CD4-positive, alpha-beta T cell treated with Interleukin-6 for 4 hours (primary cell): Measurements from ENCODE around the gene SLC13A2.

Experiments used
- DNase-seq: peaks from one replicate; pipeline ENCODE4 v3.0.0-alpha.2; 2020; ENCODE audit warnings: mixed read lengths

The SLC13A2 gene

DNA sequence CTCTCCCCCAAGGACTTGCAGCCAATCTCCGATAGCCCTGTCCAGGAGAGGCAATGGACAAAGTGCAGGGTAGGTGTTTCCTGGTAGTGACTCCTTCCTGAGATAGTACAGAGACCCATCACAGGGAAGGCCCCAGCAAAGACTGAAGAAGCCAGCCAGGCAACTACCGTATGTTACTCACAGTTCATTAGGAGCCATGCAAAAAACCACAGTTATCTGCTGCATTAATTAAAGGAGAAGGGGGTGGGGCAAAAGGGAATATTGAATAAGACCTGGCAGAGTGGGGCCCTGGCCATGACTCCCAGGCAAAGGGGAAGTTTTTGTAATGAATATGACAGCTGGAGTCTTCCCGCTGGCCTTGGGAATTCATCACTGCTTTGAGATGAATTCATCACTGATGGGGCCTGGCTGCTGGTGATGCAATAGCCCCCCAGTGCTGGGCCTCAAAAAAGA, 2.5 kb upstream of the SLC13A2 start:
- DNase-seq = no peak

DNA sequence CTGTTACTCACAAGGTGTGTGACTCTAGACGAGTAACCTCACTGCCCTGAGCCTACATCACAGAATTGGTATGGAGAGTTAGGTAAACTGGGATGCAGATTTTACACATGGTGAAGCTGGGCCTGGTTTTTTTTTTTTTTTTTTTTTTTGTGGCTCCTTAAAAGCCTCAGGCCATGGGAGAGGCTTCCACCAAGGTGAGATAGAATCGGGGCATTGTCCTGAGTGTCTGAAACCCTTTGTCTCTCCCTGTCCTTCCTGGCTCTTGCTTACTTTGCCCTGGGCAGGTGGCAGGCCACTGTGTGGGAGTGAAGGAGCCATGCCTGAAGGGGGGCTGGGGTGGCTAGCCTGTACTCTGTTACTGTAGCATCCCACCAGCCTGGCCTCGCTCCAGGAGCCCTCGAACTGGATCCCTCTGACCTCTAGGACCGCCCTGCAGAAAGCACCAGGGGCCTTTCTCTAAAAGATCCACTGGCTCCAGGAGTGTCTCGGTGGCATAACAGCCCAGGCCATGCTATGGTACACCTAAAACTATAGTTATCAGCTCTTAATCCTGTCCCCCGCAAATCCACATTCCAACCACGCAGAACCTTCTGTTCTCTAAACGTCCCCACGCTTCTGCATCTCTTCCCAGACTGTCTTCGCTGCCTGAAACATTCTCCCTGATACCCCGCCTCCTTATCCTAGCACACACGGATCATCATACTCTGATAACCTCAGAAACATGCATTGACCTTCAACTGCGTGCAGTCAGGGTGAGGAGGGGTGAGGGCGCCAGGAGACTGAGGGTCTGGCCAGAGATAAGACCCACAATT, 1.7 kb upstream of the SLC13A2 start:
- no peak for DNase-seq

DNA sequence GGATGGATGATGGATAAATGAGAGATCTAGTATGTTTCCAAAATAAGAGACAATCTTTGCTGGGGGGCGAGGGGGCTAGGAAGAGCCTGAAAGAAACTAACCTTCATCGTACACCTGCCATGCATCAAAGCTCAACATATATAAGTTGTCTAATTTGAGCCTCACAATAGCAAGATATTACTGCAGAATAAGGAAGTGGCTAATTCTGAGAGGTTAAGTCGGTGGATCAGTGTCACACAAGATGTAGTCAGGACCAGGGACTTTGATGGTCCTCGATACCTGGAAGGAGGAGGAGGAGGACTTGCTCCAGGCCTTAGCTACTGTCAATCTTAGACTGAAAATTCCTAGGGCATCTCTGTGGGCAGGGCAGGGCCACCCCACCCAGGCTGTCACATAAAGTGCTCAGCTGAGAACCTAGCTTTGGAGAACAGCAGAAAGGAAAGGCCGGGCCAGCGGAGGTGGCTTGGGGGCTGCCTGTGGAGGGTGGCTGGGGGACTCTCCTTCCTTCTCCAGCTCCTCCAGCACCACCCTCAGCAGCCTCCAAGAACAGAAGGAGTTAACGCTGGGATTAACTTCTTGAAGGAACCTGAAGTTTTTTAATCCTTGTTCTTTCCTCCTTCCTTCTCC, 460 bp upstream of the SLC13A2 start:
- no peak for DNase-seq

DNA sequence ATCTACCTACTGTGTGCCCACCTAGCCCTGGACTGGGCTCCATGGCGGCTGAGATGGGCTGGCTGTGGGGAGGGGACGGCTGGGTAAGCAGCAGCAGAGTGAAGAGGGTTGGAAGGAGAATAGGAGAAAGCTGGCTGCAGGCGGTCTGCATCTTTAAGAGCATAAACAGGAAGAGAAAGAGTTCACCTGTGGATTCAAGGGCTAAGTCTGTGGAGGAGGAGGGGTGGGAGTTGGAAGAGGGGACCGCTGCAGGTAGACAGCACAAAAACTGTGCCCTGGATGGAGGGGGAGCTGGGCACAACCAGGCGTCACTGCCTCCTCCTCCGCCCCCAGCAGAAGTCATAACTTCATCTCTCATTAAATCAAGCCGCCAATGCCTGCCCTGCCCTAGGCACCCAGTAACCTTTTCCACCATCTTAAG, 677 bp downstream of the SLC13A2 start:
- DNase-seq = no peak

DNA sequence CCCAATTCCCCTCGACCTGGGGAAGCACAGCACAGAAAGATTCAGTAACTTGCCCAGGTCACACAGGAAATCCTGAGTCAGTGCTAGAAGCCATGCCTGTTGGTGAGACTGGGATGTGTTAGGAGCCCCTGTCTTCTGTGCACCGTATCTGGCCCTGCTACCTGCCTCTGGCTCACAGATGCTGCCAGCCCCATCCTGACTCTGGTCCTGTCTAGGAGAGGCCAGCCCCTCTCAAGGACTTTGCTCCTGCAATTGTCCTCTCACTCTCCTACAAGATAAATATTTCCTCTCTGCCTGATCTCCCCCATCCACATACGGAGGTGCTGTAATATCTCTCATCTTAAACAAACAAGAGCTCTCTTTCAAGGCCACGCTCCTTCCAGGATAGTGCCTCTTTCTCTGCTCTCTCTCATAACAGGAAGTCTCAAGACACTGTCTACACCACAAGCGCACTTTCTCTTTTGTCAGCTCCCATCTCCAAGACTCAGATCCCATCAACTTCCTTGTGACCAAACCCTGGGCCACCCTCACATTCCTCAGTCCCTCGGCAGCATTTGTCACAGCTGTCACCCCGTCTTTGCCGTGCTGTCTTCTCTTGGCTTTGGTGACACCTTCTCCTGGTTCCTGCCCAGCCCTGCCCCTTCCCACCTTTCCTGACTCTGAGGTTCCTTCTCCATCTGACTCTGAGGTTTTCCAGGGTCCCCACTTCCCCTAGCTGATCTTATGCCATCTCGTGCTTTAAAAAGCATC, 1.9 kb downstream of the SLC13A2 start:
- no peak for DNase-seq

DNA sequence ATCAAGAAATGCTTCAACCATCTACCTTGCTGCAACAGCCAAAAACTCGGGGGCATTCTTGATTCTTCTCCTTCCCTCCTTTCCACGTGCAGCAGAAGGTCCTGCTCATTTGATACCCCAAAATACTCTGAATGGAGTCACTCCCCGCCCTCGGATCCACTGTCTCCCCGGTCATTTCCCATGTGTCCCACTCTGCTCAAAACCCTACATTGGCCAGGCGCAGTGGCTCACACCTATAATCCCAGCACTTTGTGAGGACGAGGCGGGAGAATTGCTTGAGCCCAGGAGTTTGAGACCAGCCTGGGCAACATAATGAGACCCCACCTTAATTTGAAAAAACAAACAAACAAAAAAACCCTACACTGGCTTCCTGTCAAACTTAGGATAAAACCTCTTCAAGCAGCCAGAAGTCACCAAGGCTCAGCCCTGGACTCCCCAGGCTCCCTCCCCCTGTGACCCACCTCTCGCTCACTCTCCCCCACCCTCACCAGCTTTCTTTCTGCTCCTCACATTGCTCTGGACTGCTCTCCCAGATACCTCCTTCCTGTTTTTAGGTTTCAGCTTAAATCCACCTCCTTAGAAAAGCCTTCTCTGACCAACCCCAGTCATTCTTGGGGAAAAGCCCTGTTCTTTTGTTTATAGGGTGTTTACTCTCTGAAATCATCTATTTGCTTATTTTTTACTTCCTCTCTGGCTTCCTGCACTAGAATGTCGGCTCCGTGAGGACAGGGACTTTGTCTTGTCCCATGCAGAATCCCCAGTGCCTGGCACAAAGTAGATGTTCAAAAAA, 2.8 kb downstream of the SLC13A2 start:
- DNase-seq = no peak

DNA sequence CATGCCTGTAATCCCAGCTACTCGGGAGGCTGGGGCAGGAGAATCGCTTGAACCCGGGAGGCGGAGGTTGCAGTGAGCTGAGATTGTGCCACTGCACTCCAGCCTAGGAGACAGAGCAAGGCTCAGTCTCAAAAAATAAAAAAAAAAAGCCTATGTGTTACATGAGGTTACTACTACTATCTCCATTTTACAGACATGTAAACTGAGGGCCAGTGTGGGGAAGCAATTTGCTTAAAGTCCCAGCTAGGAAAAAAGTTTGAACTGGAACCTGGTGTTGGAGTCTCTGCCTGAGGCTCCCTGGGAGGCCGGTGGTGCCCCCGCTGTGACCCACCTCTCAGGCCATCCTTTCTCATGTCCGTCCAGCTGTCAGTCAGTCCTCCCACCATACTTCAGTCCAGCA, 4.5 kb downstream of the SLC13A2 start:
- no peak for DNase-seq

DNA sequence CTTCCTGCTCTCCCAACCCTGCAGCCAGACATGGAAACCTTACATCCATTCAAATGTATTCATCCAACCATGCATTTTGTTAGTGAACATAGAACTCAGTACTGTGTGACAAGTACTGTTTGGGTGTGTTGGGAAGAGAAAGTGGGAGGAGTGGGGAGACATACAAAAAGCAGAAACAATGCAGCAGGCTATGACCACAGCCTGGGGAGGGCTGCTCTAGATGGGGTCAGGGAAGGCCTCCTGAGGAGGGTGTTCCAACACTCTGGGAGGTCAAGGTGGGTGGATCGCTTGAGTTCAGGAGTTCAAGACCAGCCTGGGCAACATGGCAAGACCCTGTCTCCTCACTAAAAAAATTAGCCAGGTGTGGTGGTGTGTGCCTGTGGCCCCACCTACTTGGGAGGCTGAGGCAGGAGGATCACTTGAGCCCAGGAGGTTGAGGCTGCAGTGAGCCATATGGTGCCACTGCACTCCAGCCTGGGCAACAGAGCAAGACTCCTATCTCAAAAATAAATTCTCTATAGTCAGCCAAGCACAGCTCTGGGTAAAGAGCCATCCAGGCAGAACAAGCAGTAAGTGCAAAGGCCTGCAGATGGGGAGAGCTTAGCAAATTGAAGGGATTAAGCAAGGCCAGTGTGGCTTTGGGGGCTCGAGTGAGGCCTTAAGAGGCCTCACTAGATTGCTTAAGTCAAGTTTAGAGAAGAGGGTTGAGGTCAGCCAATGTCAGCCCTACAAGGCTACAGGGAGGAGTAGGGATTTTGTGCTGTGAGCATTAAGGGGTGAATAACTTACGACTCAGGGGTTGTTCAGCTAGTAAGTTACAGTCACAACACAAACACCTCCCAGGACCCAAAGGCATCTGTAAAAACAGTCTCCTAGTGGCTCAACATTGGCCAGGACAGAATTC, 5.5 kb downstream of the SLC13A2 start:
- DNase-seq = no peak

DNA sequence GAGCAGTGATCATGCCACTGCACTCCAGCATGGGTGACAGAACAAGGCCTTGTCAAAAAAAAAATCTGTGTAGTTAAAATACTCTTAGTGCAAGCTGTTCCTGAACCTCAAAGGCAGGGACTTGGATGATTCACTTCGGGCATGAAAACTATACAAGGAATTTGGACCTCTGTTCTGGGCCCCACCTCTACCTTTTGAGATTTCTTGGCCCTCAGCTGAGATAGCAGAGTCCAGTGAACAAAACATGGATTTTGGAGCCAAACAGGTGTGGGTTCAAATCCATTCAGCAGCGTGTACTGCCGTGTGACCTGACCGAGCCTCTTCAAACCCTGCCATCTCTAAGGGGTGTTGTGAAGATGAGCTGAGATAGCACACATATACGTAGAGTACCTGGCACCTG, 6.8 kb downstream of the SLC13A2 start:
- no peak for DNase-seq

DNA sequence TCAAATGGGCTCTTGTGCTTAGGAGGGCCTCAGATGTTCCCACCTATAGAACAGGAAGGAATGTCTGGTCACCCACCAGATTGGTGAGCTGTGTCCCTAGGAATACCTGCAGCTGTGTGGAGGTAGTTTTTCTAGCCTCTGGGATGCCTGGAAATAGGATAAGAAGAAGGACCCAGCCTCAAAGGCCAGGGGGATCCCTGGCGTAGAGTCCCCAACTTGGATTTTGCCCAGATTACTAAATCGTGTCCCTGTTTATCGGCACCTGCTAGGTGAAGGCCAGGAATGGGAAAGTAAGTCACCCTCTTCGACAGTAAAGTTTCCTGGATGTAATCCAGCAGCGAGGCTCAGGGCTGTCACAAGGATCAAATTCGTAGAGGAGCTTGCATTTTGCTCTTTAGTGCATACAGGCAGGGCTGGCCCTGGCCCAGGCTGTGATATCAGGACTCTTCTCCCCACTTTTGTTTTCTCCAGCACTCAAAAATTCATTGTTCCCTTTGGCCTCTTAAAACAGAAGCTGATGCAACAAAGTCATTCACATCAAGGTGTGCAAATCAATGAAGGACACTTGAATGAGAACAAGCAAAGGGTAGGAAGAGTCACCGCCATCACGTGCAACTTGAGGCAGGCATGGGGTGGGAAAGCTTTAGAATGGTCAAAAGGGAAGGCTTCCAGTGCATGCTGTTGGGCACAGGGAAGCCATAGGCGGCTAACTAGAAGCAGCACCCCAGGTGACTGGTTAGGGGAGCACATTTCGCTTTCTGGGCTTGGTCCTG, 7.5 kb downstream of the SLC13A2 start:
- no peak for DNase-seq

DNA sequence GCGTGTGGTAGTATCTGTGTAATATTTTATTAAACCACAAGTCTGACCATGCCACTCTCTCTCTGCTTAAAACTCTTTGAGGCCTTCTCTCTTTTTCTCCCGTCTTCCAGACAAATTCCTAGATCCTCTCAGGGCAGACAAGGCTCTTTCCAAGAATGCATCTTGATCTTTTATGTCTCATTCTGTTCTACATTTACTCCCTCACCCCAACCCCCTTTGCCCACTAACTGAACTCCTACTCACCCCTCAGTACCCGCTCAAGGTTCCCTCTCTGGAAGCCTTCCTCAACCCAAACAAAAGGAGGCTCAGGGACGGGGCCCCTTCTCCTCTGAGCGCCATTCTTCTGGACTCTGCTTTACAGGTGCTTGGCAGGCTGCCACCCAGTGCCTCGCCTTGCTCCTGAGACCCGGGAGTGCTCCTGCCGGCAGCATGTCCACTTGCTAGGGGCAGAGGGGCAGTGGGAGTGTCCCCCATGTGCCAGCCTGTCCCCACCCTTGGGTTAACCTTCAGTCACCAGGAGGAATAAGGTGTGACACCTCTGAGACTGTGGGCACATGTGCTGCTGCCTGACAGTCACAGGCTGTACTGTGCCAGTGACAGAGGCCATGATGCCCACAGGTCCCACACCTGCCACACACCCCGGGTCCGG, 9.2 kb downstream of the SLC13A2 start:
- DNase-seq = no peak

DNA sequence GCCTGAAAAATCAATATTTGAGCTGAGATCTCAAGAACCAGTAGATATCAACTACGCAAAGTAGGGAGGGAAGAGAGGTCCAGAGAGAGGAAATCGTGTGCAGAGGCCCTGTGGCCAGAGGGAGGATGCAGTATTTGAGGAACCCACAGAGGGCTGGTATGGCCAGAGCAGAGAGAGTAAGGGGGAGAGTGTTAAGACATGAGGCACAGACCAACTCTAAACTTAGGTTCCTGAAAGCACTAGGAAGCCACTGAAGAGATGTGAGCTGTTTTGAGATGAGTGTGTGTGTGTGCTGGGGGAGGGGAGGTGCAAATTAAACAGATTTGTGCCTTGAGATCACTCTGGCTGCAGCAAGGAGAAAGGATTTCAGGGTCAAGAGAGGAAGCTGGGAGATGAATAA, 10.9 kb downstream of the SLC13A2 start:
- no peak for DNase-seq

DNA sequence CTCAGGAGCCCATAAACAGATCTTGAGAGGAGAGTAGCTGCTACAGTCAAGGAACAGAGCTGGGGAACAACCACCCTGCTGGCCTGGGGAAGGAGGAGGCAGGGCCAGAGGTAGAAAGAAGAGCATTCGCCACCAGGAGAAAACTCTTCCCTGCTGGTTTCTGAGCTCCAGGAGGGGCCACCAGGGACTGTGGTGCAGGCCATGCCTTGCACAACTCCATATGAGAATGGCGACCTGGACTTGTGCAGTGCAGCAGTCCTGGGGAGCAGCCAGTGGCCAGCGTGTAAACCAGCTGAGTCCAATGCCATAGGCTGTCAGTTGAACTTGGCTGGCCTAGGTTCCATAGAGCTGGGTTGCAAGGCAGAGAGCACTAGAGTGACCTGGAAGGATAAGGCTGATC, 11.6 kb downstream of the SLC13A2 start:
- DNase-seq = no peak

DNA sequence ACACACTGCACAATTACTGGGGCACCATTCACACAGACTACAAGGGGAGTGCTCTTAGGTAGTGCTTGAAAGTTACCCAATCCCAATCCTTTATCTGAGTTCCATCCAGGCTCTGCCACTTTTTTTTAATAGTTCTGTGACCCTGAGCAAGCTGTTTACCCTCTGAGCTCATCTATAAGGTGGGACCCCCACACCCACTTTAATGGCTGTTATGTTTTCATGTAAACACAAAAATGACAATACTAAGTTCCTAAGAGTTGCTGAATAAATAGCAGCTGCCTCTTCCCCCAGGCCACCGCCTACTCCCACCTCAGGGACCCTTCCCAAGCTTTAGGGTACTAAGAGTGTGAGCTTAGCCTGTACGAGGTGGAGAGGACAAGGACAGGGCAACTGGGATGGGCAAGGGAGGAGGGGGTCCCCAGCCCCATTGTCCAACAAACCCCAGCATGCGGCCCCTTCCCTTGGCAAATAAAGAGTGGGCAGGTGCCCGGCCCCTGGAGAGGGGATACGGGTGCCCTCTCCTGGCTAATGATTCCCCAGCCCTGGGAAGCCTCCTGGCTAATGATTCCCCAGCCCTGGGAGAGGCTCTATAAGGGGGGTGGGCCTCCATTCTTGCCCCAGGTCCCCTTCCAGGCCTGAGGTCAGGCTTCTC, 14.6 kb downstream of the SLC13A2 start:
- no peak for DNase-seq

DNA sequence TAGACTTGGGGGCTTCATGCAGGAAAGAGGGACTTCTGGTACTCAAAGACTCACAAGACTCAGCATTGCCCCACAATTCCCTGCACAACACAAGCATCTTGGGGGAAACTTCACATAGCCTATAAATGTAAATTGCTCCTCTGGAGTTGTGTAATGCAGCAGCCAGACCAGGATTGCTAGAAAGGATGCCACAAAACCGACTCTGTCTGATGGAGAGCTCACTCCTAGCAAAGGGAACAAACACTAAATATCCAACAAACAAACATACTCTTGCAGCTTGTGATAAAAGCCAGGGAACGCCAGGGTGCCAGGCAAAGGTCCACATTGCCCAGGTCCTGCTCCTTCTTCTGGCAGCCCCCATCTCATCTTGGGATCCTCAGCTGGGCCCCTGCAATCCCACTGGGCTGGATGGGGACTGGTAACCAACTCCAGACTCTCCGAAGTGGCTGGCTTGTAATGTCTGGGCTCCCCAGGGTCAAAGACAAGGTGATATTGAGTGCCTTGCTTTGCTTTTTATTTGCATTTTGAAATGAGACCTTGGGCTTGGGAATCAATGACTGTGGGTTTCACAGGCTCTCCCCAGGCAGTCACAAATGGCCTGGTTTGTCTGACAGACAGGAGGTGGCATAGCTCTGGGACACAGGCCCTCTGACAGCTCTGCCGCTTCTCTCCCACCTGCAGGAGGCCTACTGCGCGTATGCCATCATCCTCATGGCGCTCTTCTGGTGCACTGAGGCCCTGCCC, 15.3 kb downstream of the SLC13A2 start:
- DNase-seq = no peak

DNA sequence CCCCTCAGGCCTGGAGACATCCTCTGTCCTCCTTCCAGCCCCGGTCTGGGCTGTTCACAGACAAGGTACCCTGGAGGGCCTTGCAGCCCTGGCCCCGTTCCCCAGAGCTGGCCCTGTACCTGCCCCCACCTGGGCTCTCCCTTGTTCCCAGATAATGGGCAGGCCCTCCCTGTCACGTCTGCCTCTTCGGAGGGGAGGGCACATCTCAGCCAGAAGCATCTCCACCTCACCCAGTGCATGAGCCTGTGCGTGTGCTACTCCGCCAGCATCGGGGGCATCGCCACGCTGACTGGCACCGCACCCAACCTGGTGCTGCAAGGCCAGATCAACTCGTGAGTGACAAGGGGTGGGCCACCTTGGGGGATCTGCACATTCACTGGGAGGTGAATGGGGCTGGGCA, 17.8 kb downstream of the SLC13A2 start:
- no peak for DNase-seq

DNA sequence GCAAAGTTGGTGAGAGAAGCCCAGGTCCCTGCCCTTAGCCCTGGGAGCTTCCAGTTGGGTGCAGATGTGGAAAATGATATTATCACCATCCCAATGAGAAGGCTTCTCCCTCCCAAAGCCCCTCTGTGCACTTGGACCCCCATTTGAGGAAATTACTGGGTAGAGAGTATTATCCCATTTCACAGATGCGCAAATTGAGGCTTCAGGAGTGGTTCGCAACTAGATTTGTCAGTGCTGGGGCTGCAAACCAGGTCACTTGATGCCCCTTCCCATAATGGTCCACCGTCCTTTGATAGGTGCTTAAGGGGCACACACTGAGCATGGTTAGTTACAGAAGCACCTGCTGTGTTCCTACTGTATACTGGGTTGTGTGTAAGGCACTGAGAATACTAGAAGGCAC, 18.4 kb downstream of the SLC13A2 start:
- no peak for DNase-seq

DNA sequence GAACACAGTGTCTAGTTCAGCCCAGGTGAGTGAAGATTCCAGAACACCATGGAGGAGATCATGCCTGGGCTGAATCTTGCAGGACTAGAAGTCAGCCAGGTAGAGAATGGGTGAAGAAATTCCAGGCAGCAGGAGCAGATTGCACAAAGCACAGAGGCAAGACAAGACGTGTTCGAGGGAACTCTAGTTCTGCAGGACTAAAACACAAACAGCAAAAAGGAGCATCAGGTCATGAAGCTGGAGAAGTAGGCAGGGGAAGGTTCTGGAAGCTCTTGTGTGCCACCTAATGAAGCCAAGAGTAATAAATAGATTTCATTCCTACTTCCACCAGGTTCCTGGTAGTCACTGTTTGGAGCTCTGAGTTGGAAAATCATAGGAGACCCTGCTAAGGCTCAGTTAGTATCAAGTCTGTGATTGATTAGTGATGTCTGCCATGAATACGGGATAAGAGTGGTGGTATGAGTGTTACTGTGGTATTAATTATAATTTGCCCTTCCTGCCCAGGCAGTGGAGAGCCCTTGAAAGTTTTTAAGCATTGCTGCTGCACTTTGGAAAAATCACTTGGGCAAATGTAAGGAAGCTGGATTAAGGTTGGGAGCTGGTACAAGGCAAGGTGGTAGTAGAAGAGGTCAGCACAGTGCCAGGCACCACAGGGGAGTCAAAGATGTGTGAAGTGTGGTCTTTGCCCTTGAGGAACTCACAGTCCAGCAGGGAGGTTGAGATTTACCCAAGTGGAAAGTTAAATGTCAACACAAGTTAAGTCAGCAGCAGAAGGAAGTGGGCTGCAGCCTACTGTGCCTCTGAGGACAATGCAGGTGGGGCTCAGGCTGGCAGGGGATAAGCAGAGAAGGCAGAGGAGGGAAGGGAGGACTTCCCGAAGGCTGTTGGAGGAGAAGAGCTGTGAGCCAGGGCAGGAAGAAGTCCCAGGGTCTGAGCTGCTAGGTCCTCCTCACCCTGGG, 19.2 kb downstream of the SLC13A2 start:
- DNase-seq = no peak
